NT2/D1 (cell line): ENCODE data around the gene ENC1.

Source experiments
- SUZ12 ChIP-seq: IDR thresholded peaks from 2 replicates; pipeline ENCODE4 v1.6.1; 2011; ENCODE audit not compliant: insufficient read length, insufficient read depth; ENCODE audit errors: extremely low read depth
- YY1 ChIP-seq: IDR thresholded peaks from 2 replicates; pipeline ENCODE4 v1.6.1; 2011; ENCODE audit not compliant: insufficient read length, insufficient read depth
- ZNF274 ChIP-seq: IDR thresholded peaks from 2 replicates; pipeline ENCODE4 v1.6.1; 2011; ENCODE audit warnings: mild to moderate bottlenecking, low read depth, low read length

GRCh38 chr5:74638970-74639806 lies 1.3 kb downstream of the ENC1 start:
- no peak for TF ChIP-seq SUZ12
- TF ChIP-seq ZNF274 = no peak
- no peak for TF ChIP-seq YY1
